Measurements from ENCODE around the gene DDX18. TPM values are rescaled to one million over a fixed set of nuclear protein-coding genes. Genes with fewer than 3 reads are reported as not detected.
"Not testable (repeated sequence)": the region's sequence is repeated elsewhere in the genome, so short reads cannot be mapped to it uniquely, and the experiment has no call there.

DDX18 gene
- total RNA-seq (2014; rRNA removed; shearing (Covaris generic); ENCODE audit: low replicate concordance): 50.3 and 57.7 TPM in 2 replicates

GRCh38 chr2:117814417-117815264 is at the start of gene DDX18:
Gene DDX18, plus strand, starts transcription at chr2:117814691. Its CDS starts 87 bp downstream, at chr2:117814778.
- in situ Hi-C loops (cut with HindIII; ENCODE audit: low pct_unique_long_range_greater_than_20kb, low sequenced_read_pairs): no loop called here
- peak; percentile 95 for DNase-seq (ENCODE audit: low read depth)

GRCh38 chr2:117770730-117771129 is 43.8 kb upstream of the DDX18 start:
- in situ Hi-C loops (cut with HindIII; ENCODE audit: low pct_unique_long_range_greater_than_20kb, low sequenced_read_pairs): no loop called here

GRCh38 chr2:117771969-117772630 is 42.4 kb upstream of the DDX18 start:
- in situ Hi-C loops (cut with HindIII; ENCODE audit: low pct_unique_long_range_greater_than_20kb, low sequenced_read_pairs): no loop called here
- DNase-seq (ENCODE audit: low read depth): peak; percentile 26

More at GRCh38 chr2:117770730-117771129, 43.8 kb upstream of the DDX18 start:
- DNase-seq (ENCODE audit: low read depth): no peak

- DNase-seq (ENCODE audit: low read depth): no peak
- in situ Hi-C loops (cut with HindIII; ENCODE audit: low pct_unique_long_range_greater_than_20kb, low sequenced_read_pairs): no loop called here
These were observed 39.8 kb upstream of the DDX18 start for GRCh38 chr2:117774716-117775115.

- DNase-seq (ENCODE audit: low read depth): no peak
These were observed 38.7 kb upstream of the DDX18 start for GRCh38 chr2:117775703-117776219.

GRCh38 chr2:117776888-117777287 is 37.6 kb upstream of the DDX18 start:
- no peak for DNase-seq (ENCODE audit: low read depth)
- in situ Hi-C loops (cut with HindIII; ENCODE audit: low pct_unique_long_range_greater_than_20kb, low sequenced_read_pairs): no loop called here

More at GRCh38 chr2:117775703-117776219, 38.7 kb upstream of the DDX18 start:
- in situ Hi-C loops (cut with HindIII; ENCODE audit: low pct_unique_long_range_greater_than_20kb, low sequenced_read_pairs): no loop called here

- DNase-seq (ENCODE audit: low read depth): peak; percentile 10
- in situ Hi-C loops (cut with HindIII; ENCODE audit: low pct_unique_long_range_greater_than_20kb, low sequenced_read_pairs): no loop called here
These were observed 28.8 kb upstream of the DDX18 start for GRCh38 chr2:117785740-117786139.

- in situ Hi-C loops (cut with HindIII; ENCODE audit: low pct_unique_long_range_greater_than_20kb, low sequenced_read_pairs): no loop called here
- no peak for DNase-seq (ENCODE audit: low read depth)
These were observed 28.0 kb upstream of the DDX18 start for GRCh38 chr2:117786520-117786919.

- DNase-seq (ENCODE audit: low read depth): no peak
- in situ Hi-C loops (cut with HindIII; ENCODE audit: low pct_unique_long_range_greater_than_20kb, low sequenced_read_pairs): no loop called here
These were observed 25.0 kb upstream of the DDX18 start for GRCh38 chr2:117789505-117789904.

GRCh38 chr2:117794668-117795067 is 19.8 kb upstream of the DDX18 start:
- DNase-seq (ENCODE audit: low read depth): no peak
- in situ Hi-C loops (cut with HindIII; ENCODE audit: low pct_unique_long_range_greater_than_20kb, low sequenced_read_pairs): no loop called here

GRCh38 chr2:117801826-117802225 is 12.7 kb upstream of the DDX18 start:
- in situ Hi-C loops (cut with HindIII; ENCODE audit: low pct_unique_long_range_greater_than_20kb, low sequenced_read_pairs): no loop called here
- no peak for DNase-seq (ENCODE audit: low read depth)

GRCh38 chr2:117803644-117804325 is 10.7 kb upstream of the DDX18 start:
- peak; percentile 45 for DNase-seq (ENCODE audit: low read depth)
- in situ Hi-C loops (cut with HindIII; ENCODE audit: low pct_unique_long_range_greater_than_20kb, low sequenced_read_pairs): not testable (repeated sequence)

GRCh38 chr2:117812443-117812842 is 2.0 kb upstream of the DDX18 start:
- DNase-seq (ENCODE audit: low read depth): no peak
- in situ Hi-C loops (cut with HindIII; ENCODE audit: low pct_unique_long_range_greater_than_20kb, low sequenced_read_pairs): no loop called here

- no peak for DNase-seq (ENCODE audit: low read depth)
- in situ Hi-C loops (cut with HindIII; ENCODE audit: low pct_unique_long_range_greater_than_20kb, low sequenced_read_pairs): no loop called here
These were observed 1.5 kb downstream of the DDX18 start for GRCh38 chr2:117815946-117816345.

GRCh38 chr2:117818921-117819320 is 4.4 kb downstream of the DDX18 start:
- in situ Hi-C loops (cut with HindIII; ENCODE audit: low pct_unique_long_range_greater_than_20kb, low sequenced_read_pairs): no loop called here
- DNase-seq (ENCODE audit: low read depth): no peak

- in situ Hi-C loops (cut with HindIII; ENCODE audit: low pct_unique_long_range_greater_than_20kb, low sequenced_read_pairs): loop anchor here (10.0 kb wide), 1 partner anchor 184 kb away; no protein-coding TSS in a partner anchor
- DNase-seq (ENCODE audit: low read depth): no peak
These were observed 6.0 kb downstream of the DDX18 start for GRCh38 chr2:117820444-117820843.

GRCh38 chr2:117825437-117825836 is 10.9 kb downstream of the DDX18 start:
- DNase-seq (ENCODE audit: low read depth): peak; percentile 52
- in situ Hi-C loops (cut with HindIII; ENCODE audit: low pct_unique_long_range_greater_than_20kb, low sequenced_read_pairs): loop anchor here (10.0 kb wide), 1 partner anchor 179 kb away; no protein-coding TSS in a partner anchor

GRCh38 chr2:117827464-117827863 is 13.0 kb downstream of the DDX18 start:
- in situ Hi-C loops (cut with HindIII; ENCODE audit: low pct_unique_long_range_greater_than_20kb, low sequenced_read_pairs): loop anchor here (10.0 kb wide), 1 partner anchor 177 kb away; no protein-coding TSS in a partner anchor
- not testable (repeated sequence) for DNase-seq (ENCODE audit: low read depth)

Data from Caki2 (cell line).